NCI-H2196 (cell line): Measurements from ENCODE around the gene ARID3B.
"Not testable (repeated sequence)": the region's sequence is repeated elsewhere in the genome, so short reads cannot be mapped to it uniquely, and the experiment has no call there.

Source experiments
- DNase-seq: peaks from one replicate; lab custom pipeline; 2025; ENCODE audit not compliant: unreplicated experiment; lab: John Stamatoyannopoulos, UW

The ARID3B gene

DNA sequence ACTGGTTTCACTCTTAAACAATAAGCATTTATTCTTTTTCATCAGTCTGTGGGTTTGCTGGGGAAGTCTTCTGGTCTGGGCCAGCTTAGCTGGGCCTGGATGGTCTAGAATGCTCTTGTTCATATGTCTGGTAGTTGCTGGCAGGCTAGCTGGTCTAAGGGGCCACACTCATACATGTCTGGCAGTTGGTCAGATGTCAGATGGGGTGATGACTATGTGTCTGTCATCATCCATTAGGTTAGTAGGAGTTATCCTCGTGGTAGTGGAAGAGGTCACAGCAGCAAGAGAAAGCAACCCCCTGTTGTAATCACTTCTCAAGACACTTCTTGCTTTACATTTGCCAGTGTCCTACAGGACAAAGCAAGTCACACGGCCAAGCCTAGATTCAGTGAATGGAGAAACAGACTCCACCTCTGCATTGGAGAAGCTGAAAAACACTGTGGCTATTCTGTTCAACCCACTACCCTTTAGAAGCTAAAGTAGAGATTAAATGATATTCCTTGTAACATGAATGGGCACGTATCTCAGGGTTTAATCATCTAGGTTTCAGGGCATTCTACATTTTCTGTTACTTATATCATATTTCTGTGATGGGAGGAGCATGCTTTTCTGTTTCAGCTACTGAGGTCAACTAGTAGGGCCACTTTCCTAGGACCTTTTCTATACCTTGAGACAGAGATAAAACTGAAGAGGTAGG lies 5.5 kb upstream of the ARID3B start:
- no peak for DNase-seq

DNA sequence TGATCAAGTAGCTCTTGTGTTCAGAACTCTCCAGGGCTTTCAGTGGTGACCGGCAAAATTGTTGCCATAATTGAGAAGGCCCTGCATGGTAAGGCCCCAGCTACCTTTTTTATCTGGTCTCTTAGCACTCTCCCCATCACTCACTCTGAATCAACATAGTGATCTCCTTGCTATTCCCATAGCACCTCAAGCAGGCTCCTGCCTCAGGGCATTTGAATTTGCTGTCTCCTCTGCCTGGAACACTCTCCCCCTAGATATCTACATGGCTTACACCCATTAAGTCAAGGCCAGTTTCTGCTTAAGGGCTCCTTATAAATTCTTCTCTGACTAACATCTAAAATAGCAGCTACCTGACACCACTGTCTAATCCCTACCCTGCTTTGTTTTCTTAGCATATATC lies 3.3 kb upstream of the ARID3B start:
- no peak for DNase-seq

DNA sequence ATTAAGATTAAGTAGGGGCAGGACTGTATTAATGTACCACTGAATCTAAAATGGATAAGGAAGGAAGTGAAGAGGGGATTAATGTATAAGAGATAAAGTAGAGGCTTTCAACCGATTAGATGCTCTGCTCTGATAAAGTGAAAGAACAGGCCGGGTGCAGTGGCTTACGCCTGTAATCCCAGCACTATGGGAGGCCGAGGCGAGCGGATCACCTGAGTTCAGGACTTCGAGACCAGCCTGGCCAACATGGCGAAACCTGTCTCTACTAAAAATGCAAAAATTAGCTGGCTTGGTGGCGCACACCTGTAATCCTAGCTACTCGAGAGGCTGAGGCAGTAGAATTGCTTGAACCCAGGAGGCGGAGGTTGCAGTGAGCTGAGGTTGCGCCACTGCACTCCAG lies 1.5 kb upstream of the ARID3B start:
- DNase-seq, result not testable (repeated sequence)

DNA sequence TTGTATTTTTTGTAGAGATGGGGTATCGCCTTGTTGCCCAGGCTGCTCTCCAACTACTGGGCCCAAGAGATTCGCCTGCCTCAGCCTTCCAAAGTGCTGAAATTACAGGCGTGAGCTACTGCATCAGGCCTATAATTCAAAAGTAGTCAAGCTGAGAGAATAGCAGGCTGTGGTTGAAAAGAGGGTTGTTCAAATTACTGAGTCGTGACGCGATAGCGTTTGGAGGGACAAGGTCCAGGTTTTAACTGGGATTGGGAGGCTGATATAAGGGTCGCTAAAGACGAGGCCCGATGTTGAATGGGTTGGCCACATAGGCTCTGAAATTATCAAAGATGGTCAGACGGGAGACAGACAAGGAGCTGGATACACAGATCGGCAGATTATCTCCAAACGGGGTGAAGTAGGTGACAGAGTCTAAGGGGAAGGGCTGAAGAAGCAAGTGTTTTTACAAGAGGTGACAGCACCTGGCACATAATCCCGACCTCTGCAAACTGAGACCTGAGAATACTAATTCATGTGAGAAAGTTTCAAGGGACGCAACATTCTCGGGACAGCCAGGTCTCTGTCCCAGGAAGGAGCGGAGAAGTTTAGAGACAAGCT lies 759 bp upstream of the ARID3B start:
- DNase-seq, result no peak

DNA sequence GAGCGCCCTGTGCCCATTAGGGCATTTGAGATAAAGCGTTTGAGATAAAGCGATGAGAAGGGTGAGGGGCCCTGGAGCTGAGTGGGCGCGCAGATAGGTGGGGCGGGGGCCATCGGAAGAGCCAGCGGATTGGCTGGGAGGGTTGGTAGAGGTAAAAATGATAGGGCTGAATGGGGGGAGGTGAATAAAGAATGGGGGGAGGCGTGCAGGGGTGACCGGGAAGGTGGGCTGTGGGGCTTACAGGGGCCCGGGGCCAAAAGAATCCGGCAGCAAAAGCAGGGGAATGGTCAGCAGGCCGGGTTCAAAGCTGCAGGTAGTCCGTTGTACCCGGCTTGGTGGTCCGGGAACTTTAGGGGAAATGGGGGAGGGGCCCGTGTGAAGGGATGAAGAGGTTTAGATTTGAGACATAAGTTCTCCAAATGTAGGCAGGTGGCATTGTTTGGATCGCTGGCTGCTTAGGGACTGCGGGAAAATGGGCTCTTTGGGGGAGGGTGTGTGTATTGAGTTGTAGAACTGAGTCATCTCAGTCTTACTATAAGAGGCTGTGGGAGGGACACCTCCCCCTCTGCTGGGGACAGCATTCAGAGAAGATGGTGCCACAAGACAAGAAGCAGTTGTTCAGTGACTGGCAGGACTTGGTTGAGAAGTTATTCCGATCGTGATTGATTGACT lies 610 bp downstream of the ARID3B start:
- no peak for DNase-seq

DNA sequence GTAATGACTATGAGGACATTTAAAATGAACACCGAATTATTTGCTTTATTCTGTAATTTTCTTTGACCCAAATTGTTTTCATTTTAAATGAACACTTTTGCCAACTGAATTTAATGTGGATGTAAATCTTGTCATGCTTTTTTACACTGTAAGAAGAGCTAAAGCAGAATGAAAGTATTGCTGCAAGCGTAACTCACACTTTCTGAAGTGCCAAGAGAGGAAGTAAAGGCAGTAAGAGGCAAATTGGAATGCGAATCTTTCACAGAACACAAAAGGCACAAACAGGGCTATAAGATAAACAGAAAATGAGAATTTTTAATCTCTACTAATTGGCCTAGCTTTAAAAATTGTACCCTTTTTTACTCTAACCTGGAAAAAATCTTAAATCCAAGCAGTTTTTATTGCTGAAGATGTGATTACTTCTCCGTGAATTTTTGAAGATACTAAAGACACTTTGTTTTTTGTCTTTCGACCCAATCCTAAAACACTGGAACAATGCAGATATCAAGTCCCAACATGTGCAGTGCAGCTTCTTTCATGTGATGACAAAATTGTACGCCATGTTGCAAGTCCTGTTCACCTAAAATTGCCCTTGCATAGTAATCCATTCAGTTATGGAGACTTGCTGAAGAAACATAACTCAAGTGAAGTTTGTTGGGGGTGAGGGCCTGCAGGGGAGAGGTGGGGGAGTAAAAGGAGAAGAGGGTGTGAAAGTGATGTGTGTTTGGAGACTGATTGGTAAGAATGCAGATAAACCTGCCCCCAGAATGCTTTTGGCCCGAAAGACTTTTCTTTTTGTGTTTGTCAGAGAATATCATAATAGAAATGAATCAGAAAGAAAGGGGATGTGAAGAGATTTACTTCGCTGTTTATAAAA lies 1.4 kb downstream of the ARID3B start:
- no peak for DNase-seq

DNA sequence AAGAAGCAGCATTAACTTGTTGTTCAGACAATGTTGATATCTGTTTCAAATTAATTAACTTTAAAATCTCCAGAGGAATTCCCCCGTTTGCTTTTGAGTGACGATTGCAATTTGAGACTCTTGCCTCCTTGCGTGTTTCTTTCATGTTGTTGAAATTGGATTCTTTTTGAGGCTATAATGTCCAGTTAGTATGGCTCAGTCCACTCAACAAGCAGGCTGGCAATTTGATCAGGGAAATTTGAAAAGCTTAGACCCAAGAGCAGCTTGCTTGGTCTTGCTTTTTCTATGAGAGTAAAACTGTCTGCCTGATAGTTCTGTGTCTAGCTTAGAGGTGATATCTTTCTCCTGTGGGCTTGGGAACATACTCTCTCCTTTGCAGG lies 2.0 kb downstream of the ARID3B start:
- DNase-seq, result no peak

DNA sequence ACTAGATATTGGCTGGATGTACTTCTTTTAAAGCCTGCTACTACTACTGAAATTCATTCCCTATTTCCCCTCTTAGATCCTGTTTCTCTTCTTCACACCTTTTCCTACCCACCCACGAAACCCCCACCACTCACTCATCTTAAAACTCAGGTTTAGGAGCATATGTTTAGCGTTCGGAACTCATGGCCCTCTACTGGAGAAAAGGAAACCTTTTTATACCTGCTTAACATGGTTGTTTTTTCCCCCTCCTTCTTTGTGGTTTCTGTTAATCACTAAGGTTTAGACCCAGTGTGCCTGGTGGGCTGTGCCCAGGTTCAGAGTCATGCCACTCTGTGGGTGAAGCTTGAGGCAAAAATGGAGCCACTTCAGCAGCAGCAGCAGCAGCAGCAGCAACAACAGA lies 2.6 kb downstream of the ARID3B start:
- DNase-seq, result no peak

DNA sequence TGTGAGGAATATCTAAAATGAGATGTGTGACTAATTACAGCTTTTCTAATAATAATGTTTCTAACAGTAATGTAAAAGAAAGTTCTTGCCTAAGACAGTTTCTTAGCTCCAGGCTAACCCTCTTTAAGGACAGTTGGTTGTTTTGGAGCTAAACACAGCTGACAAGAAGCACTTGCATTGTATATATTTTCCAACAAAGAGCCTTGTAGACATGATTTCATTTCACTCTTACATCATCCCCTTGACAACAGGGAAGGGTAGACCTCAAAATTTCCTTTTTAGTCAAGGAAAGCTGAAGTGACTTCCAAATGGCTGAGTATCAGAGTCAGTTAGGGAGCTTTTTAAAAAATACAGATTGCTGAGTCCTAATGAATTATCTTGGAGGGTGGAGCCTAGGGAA lies 4.1 kb downstream of the ARID3B start:
- DNase-seq, result no peak

DNA sequence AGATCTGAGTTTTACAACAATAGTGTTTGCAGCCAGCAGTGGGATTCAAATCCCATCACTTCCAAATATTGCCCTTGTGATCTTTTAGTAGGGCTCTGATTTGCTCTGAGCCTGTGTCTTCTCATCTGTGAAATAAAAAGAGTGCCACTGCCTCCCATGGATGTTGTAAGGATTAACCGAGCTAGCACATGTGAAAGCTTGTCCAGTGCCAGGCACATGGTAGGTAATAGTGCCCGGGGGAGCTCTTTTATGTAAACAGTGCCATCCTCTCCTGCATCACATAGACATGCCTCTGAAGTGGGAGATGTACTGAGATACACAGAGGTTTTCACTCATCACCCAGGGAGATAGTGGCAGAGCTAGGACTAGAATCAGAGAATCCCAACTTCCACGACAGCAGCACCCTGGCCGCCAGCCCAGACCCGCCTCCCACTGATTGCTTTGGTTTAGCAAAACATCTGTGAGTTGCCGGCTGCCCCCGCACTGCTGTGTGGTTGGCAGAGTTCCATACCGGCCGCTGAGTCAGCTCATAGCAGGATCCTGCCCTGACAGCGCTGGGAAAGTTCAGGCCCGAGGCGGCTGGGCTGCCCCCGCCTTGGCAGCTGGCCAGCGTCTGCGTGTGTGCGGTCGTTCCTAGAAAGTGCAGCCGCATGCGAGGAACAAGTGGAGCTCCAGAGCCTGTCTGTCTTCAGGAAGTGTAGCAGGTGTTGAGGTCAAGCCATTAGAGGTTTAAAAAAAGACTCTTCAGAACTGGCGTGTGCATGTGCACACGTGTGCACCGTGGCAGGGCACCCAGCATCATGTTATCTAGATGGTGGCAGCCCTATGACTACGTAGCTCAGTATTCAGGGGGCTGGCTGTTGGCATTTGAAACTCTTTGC lies 5.0 kb downstream of the ARID3B start:
- DNase-seq, result peak; percentile 91

DNA sequence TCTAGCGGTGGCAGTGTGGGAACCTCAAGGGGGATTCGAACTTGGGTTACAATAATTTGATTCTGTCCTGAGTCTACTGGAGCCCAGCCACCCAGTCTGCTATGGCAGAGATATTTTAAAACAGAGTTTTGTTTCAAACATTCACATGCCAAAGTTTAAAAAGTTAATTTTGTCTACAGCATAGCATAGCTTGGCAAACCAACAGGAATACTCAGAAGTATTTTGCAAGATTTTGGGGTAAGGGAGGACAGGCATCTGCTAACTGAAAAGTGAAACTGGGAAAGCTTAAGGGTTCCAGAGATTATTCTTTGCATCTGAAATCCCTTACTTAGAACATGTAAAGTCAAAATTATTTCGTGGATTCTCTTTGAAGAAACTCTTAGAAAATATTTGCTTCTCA lies 6.6 kb downstream of the ARID3B start:
- no peak for DNase-seq

DNA sequence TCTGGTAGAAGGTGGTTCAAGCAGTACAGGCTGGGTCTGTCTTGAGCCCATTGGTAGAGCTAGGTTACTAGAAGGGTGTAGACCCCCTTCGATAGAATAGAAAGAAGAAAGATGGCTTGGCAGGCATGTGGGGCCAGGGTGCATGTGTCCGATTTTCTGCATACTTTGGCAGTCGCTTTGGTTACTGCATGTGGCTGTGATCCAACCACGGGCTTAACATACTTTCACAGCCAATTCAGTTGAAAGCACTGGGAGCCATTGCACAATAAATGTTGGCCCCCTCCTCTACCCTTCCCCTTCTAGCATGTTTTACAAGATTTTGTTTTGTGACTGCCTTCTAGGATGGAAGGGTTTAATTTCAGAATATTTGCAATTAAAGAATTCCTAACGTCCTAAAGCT lies 7.2 kb downstream of the ARID3B start:
- DNase-seq, result no peak

DNA sequence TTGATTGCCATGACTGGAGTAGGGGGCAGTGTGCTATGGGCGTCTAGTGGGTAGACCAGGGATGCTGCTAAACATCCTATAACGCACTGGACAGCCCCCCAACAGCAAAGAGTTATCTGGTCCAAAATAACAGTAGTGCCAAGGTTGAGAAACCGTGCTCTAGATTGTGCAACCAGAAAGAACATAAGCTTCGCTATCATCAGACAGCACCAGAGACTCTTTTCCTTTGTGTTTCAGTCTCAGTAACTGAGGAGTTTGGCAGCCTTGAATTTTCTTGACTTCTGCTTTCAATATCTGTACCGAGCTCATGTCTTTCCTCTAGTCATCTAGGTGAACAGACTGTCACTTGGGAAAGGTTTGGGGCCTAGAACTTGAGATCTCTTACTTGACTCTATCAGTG lies 8.8 kb downstream of the ARID3B start:
- no peak for DNase-seq

DNA sequence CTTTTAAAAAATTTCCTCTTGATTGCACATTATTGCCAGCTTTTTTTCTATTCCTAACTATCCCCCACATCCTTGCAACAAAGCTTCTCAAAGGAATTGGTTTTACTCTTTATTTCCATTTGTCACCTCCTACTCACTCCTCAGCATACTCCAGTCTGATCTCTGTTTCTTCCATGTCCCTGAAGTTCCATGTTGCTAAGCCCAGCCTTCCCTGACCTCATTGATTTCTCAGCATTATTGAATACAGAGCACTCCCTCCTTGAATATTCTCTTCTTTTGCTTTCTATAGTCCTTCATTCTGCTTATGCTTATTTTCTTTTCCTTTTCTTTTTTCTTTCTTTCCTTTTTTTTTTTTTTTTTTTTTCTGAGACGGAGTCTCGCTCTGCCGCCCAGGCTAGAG lies 10.7 kb downstream of the ARID3B start:
- no peak for DNase-seq

DNA sequence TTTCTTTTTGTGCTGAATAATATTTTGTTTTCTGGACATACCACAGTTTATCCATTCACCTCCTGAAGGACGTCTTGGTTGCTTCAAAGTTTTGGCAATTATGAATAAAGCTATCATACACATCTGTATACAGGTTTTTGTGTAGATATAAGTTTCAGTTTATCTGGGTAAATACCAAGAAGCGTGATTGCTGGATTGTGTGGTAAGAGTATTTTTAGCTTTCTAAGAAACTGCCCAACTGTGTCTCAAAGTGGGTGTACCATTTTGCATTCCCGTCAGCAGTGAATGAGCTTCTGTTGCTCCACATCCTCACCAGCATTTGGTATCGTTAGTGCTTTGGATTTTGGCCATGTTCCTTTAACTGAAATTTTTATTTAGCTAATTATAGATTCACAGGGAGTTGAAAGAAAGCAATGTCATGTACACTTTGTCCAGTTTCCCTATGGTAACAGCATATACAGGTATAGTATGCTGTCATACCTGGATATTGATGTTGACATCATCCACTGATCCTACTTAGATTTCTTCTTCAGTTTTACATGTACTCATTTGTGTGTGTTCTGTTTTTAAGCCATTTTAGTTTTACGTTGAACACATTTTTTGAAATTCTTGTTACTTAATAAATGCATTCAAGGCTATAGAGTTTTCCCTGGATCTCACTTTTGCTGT lies 11.9 kb downstream of the ARID3B start:
- no peak for DNase-seq

DNA sequence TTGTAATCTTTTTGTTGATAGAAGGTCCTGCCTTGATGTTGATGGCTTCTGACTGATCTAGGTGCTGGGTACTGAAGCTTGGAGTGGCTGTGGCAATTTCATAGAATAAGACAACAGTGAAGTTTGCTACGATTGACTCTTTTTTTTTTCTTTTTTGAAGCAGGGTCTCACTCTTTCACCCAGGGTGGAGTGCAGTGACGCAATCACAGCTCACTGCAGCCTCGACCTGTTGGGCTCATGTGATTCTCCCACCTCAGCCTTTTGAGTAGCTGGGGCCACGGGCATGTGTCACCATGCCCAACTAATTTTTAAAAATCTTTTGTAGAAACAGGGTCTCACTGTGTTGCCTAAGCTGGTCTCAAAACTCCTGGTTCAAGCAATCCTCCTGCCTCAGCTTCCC lies 14.2 kb downstream of the ARID3B start:
- DNase-seq, result no peak

DNA sequence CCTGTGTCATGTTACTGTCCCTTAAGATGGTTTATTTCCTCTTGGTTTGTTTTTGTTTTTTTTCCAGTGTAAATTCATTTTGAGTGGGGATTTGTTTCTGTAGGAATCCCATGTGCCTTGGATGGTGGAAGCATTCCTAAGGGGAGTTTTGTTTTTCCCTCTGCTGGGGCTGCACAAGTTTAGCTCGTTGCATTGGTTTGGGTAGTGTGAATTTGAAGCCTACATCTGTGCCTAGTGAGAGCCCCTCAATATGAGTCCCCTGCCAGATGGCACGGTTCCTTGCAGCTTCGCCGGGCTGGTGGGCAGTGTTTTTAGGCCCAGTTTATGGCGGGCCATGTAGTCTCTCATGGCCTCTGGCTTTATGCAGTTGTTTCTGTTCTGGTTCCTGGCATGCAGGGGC lies 17.7 kb downstream of the ARID3B start:
- DNase-seq, result no peak

DNA sequence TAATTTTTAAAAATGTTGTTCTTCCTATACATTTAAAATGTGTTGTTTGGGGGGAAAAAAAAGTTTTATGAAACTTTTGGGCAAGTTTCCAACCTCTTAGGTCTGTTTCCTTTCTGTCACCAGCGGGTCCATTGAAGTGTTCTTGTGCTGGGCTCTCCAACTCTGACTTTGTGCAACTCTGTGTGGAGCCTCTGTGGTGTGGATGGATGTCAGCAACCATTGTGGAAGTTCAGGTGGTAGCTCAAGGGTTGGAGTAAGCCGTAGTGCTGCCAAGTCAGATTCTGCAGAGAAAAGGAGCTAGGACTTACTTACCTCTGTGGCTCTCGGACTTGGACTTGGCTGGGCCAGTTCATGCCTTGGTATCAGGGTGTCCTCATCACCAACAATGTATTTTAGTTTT lies 22.4 kb downstream of the ARID3B start:
- no peak for DNase-seq

DNA sequence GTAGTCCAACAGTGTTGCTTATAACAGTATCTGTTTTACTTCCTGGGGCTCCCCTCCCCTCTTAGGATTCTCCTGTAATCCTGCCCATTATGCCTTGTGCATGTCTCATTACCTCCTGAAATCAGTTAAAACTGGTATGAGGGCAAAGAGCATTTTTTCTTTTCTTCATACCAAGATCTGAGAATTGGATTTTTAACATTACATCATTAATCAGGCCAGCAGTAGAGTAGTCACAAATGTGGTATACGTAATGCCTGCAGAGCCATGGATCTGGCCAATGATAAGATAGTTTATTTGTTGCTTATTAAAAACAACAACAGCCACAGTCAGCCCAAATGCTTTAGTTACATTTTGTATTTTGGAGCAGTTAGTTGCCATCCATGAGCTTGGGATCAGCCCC lies 23.2 kb downstream of the ARID3B start:
- no peak for DNase-seq

DNA sequence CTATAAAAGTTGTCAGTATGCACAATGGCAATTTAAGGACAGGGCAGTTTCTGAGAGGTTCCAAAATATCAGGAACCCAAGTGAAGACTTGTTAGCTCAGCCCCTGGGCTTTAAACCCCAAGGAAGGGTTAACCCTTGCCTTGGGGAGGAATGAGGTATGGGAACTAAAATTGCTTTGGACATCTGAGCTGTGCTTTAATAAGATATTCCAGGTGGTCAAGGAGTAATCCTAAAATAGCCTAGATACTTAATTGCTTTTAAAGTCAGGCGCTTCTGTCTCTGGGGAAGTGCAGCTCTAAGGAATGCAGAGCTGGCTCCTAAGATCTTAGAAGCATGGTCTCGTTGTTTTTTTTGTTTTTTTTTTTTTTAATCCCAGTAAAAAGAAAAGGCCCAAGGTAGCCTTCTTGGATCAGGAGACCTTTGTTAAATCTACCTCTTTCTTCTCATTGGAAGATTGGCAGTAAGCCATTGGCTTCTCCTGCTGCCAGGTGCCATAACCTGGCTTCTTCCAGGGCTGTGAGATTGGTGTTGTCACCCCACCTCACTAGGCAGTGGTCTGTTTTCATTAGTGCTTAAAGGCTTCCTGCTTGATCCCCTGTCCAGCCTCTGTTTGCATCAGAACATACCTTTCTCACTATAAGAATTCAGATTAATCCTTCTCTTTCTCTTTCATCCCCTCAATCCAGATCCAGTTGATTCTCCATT lies 24.5 kb downstream of the ARID3B start:
- no peak for DNase-seq
